Superior temporal gyrus (tissue), 1 donor: ENCODE measurements around the gene SLC9A1.
"Not testable (repeated sequence)": the region's sequence is repeated elsewhere in the genome, so short reads cannot be mapped to it uniquely, and the experiment has no call there.

Experiments used
- DNase-seq: peaks from one replicate; pipeline ENCODE4 v3.0.0-alpha.2; 2016; ENCODE audit errors: extremely low spot score

SLC9A1 gene

GRCh38 chr1:27132624-27133023, 22.3 kb downstream of the SLC9A1 start:
- DNase-seq, result no peak

GRCh38 chr1:27132147-27132546, 22.8 kb downstream of the SLC9A1 start:
- DNase-seq, result no peak

GRCh38 chr1:27130798-27131197, 24.1 kb downstream of the SLC9A1 start:
- no peak for DNase-seq

GRCh38 chr1:27129225-27129624, 25.7 kb downstream of the SLC9A1 start:
- peak; percentile 33 for DNase-seq

- no peak for DNase-seq
Measured at GRCh38 chr1:27127419-27127818, 27.5 kb downstream of the SLC9A1 start.

- DNase-seq, result no peak
Measured at GRCh38 chr1:27126391-27126790, 28.5 kb downstream of the SLC9A1 start.

- not testable (repeated sequence) for DNase-seq
Measured at GRCh38 chr1:27125125-27125524, 29.8 kb downstream of the SLC9A1 start.

GRCh38 chr1:27124405-27124804, 30.5 kb downstream of the SLC9A1 start:
- DNase-seq, result peak; percentile 40

GRCh38 chr1:27122652-27123051, 32.3 kb downstream of the SLC9A1 start:
- peak; percentile 73 for DNase-seq

- no peak for DNase-seq
Measured at GRCh38 chr1:27120854-27121253, 34.1 kb downstream of the SLC9A1 start.

- DNase-seq, result no peak
Measured at GRCh38 chr1:27118440-27118689, 36.6 kb downstream of the SLC9A1 start.

- no peak for DNase-seq
Measured at GRCh38 chr1:27117733-27118439, 37.0 kb downstream of the SLC9A1 start.

GRCh38 chr1:27116697-27117096, 38.2 kb downstream of the SLC9A1 start:
- DNase-seq, result no peak

- DNase-seq, result no peak
Measured at GRCh38 chr1:27116232-27116631, 38.7 kb downstream of the SLC9A1 start.

- DNase-seq, result no peak
Measured at GRCh38 chr1:27114546-27114945, 40.4 kb downstream of the SLC9A1 start.

GRCh38 chr1:27113861-27114260, 41.1 kb downstream of the SLC9A1 start:
- no peak for DNase-seq

GRCh38 chr1:27111626-27112573, 43.0 kb downstream of the SLC9A1 start:
- peak; percentile 29 for DNase-seq

GRCh38 chr1:27109103-27109822, 45.7 kb downstream of the SLC9A1 start:
- DNase-seq, result no peak

GRCh38 chr1:27108588-27108987, 46.3 kb downstream of the SLC9A1 start:
- DNase-seq, result no peak

GRCh38 chr1:27106561-27107323, 48.2 kb downstream of the SLC9A1 start:
- DNase-seq, result no peak

GRCh38 chr1:27105018-27105417, 49.9 kb downstream of the SLC9A1 start:
- DNase-seq, result no peak

GRCh38 chr1:27103498-27103897, 51.4 kb downstream of the SLC9A1 start:
- DNase-seq, result no peak
